Epidermal melanocyte (primary cell): ENCODE measurements around the gene DNAAF6.
A peak's percentile ranks its signal among the peaks of the same experiment; 100 is the strongest.
"Not testable (repeated sequence)": the region's sequence is repeated elsewhere in the genome, so short reads cannot be mapped to it uniquely, and the experiment has no call there.

Experiments used
- DNase-seq: peaks from one replicate; pipeline ENCODE4 v3.0.0; 2011; ENCODE audit warnings: low spot score; ENCODE audit not compliant: insufficient read length

Gene DNAAF6

DNA sequence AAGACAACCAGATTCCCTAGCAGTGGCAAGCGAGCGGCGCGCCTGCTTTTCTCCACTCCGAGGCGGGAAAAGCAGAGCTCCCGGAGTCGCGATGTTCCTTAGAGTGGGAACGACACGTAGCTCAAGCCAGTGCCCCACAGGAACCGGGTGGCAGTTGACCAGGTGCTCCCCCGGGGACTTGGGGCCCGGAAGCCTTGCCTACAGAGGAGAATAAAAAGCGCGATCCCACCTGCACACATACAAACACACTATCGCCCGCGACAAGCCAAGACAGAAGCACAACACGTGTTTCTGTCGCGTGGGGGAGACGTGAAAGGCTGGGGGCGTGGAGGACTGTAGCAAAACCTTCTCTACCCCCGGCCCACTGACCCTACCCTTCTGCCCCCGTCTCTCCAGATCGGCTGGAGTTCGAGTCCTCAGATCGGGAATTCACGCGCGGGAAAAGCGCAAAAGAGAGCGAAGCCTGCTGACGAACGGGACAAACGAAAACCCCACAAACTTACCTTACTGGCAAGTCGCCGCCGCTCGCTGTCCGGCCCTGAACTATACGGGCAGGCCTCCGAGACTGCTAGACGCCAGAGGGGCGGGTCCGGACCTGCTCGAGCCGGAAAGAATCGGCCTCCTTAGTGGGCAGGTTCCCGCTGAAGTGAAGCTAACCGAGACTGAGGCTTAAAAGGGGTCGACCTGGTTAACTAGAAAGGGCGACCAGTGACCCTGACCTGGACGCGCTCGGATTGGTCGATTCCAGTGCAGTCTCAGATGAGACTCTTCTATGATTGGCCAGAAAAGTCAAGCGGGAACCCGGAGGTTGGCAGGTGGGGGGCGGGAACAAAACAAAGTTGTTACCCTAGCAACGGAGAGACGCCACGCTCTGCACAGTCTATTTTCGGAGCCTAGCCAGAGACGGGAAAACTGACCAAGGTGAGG lies at the start of gene DNAAF6, which contains the start of gene NUP62CL:
TSS of gene DNAAF6 (plus strand) at position 842 of the 927 bp plus-strand sequence. CDS start 6,265 bp downstream, outside the sequence.
TSS of gene NUP62CL (minus strand) at position 664 of the 927 bp plus-strand sequence. CDS start 31,287 bp downstream, outside the sequence.
- DNase-seq = peak; percentile 13

GRCh38 chrX:107157618-107158017 lies 48.8 kb upstream of the DNAAF6 start:
- DNase-seq = not testable (repeated sequence)

DNA sequence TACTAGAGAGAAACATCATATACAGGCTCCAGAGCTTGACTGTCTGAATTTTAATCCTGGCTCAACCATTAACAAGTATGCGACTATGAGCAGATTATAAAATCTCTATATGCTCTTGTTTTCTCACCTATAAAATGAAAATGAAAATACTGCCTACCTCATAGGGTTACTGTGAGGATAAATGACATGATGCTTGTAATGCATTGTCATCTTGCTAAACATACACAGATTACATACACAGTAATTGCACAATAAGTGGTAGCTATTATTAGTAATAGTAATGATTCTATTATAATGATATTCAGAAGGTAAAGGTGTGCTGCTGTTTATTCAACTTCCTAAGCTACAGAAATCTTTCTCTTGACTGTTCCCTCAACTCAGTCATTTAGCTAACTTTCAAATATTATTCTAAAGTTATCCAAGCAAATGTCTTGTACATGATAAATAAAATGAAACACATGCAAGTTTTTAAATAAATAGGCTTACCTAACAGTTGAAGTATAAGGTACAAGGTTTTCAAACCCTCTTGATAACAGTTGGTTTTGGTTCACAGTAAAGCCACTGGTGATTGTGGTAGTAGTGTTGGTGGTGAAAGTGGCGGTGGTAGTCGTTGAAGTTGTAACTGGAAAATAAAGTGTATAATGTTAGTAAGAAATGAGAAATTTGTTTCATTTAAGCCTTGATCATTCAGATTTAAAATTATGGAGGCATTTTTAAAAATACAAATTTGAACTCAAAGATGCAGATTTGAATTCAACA lies 39.1 kb upstream of the DNAAF6 start:
- DNase-seq = no peak

GRCh38 chrX:107168257-107168656 lies 38.2 kb upstream of the DNAAF6 start:
- DNase-seq = no peak

GRCh38 chrX:107168712-107169111 lies 37.7 kb upstream of the DNAAF6 start:
- DNase-seq = no peak

DNA sequence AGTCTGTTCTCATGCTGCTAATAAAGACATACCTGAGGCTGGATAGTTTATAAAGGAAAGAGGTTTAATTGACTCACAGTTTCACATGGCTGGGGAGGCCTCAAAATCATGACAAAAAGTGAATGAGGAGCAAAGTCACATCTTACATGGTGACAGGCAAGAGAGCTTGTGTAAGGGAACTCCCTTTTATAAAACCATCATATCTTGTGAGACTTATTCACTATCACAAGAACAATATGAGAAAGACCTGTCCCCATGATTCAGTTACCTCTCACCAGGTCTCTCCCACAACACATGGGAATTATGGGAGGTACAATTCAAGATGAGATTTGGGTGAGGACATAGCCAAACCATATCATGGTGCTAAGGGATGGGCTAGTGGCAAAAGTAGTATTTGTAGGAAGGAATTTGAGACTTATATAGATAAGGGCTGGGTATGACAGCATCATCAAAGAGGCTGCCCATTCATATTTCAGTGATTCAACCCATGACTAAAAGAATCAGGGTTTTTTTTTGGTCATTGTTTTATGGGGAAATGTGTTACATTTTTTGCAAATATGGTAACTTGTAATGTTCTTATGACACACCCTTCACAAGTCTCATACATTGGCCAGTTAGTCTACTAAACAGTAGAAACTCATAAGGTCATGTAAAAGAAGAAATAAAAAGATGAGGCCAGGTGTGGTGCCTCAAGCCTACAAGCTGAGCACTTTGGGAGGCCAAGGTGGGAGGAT lies 34.9 kb upstream of the DNAAF6 start:
- no peak for DNase-seq

GRCh38 chrX:107197319-107197718 lies 9.1 kb upstream of the DNAAF6 start:
- DNase-seq = no peak

DNA sequence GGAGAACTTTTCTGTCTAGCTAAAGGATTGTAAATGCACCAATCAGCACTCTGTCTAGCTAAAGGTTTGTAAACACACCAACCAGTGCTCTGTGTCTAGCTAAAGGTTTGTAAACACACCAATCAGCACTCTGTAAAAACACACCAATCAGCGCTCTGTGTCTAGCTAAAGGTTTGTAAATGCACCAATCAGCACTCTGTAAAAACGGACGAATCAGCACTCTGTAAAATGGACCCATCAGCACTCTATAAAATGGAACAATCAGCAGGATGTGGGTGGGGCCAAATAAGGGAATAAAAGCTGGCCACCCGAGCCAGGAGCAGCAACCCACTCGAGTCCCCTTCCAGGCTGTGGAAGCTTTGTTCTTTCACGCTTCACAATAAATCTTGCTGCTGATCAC lies 8.3 kb upstream of the DNAAF6 start:
- not testable (repeated sequence) for DNase-seq

- DNase-seq = no peak
Observed at GRCh38 chrX:107199491-107199890, 6.9 kb upstream of the DNAAF6 start.

DNA sequence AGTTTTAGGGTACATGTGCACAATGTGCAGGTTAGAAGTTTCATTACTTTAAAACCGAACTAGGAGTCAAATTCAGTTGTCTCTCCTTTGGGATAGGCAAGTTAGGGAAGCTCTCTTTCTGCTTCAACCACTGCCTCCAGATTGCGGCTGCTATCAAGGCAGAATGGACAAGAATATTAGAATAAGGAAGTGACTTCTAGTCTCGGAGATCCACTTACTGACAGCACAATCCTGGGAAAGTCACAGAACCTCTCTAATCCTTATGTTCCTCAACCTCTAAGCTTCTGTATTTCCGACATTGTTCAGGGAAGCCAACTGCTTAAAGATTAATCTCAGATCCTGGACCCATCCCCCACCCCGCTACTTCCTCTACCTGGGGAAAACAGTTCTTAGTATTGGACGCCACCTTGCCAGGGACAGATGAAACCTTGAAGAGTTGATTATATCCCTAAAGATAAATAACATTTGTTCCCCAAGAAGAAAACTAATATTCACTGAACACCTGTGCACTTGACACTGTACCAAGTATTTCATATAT lies 2.3 kb upstream of the DNAAF6 start:
- no peak for DNase-seq

GRCh38 chrX:107206697-107207065 lies 270 bp downstream of the DNAAF6 start:
- no peak for DNase-seq

- no peak for DNase-seq
Observed at GRCh38 chrX:107207089-107207488, 678 bp downstream of the DNAAF6 start.

DNA sequence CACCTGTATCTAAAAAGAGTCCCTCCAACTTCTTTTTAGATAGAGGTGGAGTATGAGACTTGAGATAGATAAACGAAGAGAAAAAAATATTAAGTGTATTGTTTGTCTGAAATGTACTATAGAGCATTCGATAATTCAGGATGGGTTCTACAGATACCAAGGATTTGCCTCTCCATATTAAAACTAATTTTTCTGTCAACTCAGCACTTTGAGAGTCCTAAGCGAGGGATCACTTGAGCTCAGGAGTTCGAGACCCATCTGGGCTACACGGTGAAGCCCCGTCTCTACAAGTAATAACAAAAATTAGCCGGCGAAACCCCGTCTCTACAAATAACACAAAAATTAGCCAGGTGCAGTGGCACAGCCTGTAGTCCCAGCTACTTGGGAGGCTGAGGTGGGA lies 1.5 kb downstream of the DNAAF6 start:
- no peak for DNase-seq

- DNase-seq = no peak
Observed at GRCh38 chrX:107213477-107213876, 7.1 kb downstream of the DNAAF6 start.

GRCh38 chrX:107226757-107227156 lies 20.3 kb downstream of the DNAAF6 start:
- no peak for DNase-seq

DNA sequence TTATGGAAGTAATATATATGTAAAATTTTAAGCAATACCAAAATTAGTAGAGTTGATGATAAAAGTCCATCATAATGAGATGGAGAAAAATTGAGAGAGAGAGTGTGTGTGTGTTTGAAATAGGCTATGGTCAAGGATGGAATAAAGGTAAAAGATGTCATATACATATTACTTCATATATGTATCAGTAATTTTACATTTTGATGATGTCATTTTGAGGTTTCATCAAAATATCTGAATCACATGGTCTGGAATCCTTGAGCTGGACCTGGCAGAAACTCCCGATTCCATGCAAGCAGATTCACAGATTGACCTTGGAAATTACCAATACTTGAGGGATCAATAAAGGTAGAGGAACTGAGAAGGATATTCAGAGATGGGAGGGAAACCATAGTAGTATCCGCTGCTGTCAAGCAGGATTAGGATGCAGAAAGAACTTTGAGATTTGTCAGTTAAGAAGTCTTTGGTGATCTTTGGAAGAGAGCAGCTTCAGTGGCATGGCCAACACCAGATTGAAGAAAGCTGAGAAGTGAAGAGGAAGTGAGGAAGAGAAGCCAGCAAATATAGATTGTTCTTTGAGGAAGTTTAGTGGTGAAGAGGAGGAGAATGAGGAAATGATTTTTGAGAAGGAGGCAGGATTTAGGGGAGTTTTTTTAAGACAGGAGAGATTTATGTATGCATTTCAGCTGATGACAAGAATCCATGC lies 21.5 kb downstream of the DNAAF6 start:
- no peak for DNase-seq

DNA sequence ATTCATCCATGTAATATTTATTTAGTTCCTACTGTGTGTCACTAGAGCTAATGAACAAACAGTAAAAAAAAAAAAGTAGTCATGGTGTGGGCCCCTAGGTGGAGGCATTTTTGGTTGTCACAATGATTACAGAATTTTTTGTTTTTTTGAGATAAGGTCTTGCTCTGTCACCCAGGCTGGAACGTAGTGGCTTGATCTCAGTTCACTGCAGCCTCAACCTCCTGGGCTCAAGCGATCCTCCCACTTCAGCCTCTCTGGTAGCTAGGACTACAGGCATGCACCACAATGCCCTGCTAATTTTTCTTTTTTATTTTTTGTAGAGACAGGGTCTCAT lies 22.0 kb downstream of the DNAAF6 start:
- no peak for DNase-seq

DNA sequence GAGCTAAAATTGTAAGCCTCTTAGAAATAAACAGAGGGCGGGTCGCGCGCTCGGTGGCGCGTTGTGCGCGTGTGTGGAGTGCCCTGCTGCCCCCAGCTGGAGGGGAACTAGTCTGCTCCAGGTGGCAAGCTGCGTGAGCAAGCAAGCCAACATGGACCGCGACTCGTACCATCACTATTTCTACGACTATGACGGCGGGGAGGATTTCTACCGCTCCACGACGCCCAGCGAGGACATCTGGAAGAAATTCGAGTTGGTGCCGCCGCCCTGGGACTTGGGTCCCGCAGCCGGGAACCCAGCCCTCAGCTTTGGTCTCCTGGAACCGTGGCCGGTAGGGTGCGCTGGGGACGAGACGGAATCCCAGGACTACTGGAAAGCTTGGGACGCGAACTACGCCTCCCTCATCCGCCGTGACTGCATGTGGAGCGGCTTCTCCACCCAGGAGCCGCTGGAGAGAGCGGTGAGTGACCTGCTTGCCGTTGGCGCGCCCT lies 66.1 kb downstream of the DNAAF6 start:
- no peak for DNase-seq

GRCh38 chrX:107273795-107274194 lies 67.4 kb downstream of the DNAAF6 start:
- no peak for DNase-seq

DNA sequence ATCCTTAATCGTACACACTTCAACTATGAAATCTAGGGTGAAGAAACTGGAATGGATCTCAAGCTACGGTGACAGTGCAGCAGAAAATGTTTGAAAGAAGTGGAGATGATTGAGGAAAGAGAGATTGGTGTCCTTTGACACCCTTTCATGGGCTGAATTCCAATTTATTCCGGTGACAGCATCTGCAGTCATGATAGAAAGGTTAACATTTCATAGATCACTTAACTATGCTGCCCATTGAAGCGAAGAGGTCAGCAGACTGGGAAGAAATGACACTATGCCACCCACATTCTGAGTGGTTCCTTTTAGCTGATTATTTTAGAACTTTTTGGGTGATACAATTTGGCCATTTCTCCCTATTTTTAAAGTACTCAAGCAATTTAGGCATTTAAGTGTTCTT lies 82.3 kb downstream of the DNAAF6 start:
- DNase-seq = no peak

DNA sequence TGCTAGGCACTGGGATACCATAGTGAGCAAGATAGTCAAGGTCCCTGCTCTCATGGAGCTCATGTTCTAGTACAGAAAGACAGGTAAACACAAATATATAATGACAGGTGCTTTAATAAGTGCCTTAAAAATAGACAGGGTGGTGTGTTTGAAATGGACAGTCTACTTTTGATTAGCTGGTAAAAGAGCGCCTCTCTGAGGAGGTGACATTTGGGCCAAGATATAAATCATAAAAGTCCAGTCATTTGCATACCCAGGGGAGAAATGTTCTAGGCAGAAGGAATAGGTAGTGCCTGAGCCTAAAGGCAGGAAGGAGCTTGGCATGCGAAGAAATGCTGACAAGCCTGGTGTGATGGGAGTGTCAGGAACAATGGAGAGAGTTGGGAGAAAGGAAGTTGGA lies 83.6 kb downstream of the DNAAF6 start:
- DNase-seq = no peak
